HG03439 (cell line): ENCODE measurements around the gene CLCN5.

Source experiments
- ATAC-seq: cut with Tn5 transposase; IDR thresholded peaks from one replicate; pipeline ENCODE4 v1.9.1; 2021; ENCODE audit warnings: mild to moderate bottlenecking, moderate library complexity; ENCODE audit not compliant: unreplicated experiment

CLCN5 gene

DNA sequence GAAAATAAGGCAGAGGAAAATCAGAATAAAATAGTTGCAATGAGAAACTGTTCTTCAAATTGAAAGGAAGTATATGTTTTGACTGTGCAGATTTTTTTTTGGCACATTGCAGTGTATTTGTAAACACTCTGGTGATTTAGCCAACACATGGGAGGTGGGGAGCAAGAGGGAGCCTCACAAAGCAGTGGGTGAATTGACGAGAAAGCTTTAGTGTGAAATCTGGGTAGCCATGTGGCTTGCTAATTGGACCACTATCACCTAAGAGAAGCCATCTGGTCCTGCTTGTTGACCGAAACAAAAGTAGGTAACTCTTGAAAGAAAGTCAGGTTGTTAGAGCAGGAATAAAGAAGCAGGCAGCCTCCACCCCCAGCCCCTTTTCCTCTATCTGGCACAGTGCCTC lies 10.4 kb downstream of the CLCN5 start:
- no peak for ATAC-seq

GRCh38 chrX:49934148-49934547 lies 11.8 kb downstream of the CLCN5 start:
- ATAC-seq, result no peak

DNA sequence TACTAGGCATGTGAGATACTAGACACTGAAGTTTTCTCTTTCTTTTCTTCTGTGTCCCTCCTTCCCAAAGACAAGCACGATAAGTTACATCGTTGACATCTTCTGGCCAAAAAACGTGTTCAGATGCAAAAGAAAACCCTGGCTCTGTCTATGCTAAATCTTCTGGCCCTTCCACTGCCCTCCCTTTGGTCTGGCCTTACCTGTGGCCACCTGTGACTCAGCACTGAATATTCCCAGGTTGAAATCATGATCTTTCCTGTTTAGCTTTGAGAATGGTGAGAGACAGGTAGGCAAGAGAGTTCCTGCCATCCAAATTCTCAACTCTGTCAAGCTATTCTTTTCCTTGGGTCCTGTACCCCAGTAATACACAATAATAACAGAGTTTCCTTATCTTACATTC lies 12.3 kb downstream of the CLCN5 start:
- ATAC-seq, result no peak

DNA sequence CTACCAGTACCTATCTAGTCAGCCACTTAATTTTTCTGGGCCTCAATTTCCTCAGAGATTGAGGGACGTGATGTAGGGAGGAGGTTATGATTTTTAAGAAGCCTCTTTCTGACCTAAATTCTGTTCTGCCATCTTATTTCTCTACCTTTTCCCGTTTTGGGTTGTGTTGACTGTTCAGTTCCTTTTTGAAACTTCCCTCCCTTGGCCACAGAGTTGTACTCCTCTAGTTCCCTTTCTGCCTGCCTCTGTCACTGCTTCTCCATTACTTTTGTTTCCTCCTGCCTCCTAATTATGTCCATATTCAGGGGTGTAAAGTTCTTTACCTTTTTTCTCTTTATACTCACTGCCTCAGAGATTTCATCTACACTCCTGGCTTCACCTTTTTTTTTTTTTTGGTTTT lies 25.4 kb downstream of the CLCN5 start:
- no peak for ATAC-seq

DNA sequence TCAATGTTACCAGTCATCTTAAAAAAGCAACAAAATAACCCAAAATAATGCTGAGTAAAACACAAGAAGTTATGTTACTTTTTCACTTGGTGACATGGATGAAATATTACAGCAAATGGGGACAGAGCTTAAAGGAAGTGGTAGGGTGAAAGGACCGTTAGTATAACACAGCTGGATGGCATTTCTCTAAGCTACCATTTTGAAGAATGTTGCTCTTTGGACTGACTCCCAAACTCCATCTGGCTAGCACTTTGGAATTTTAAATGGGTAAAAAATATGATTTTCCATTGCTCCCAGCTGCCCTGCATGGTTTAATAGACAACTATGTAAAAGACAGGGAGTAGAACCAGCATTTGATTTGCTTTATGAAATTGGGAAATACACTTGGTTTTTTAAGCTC lies 27.6 kb downstream of the CLCN5 start:
- ATAC-seq, result no peak

DNA sequence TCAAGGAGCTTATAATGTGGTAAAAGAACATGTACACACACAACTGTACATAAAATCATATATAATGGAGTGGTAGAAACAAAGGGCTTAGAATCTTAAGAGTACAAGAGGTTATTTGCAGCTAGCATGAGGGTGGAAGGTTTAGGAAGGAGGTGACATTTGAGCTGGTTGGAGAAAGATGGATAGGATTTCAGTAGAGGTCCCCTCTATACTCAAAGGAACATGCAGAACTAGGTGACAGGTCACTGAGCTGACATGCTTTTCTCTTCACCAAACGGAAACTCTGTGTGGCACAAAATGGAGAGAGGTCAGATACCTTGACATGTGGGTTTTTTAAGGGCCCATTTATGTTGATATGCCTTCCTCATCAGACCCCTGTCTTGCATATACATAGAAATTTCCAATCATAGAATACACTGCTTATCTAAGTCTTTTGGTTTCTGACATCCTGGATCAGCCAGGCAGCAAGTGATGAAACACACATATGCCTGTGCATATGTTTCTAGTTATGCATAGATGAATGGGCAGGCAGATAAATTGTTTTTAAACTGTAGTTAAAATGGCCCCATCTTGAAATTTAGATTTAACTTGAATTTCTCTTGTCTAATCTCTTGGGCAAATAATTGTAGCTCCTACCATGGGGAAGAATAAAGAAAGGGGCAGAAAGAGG lies 29.3 kb downstream of the CLCN5 start:
- ATAC-seq, result no peak

DNA sequence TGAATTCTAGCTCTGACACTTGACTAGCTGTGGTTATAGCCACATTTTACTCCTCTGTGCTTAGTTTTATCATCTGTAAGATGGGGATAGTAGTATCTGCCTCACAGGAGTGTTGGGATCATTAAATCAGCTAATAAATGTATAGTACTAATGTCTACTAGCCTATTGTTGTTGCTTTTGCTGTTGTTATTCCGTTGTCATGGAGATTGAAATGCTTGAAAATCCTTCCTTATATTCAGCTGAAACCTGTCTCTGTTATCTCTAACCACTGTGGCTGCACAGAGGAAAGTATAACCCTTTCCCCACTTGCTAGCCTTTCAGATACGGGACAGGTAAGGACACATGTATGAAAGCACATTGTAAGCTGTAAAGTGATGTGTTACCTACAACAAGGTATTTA lies 33.9 kb downstream of the CLCN5 start:
- no peak for ATAC-seq

DNA sequence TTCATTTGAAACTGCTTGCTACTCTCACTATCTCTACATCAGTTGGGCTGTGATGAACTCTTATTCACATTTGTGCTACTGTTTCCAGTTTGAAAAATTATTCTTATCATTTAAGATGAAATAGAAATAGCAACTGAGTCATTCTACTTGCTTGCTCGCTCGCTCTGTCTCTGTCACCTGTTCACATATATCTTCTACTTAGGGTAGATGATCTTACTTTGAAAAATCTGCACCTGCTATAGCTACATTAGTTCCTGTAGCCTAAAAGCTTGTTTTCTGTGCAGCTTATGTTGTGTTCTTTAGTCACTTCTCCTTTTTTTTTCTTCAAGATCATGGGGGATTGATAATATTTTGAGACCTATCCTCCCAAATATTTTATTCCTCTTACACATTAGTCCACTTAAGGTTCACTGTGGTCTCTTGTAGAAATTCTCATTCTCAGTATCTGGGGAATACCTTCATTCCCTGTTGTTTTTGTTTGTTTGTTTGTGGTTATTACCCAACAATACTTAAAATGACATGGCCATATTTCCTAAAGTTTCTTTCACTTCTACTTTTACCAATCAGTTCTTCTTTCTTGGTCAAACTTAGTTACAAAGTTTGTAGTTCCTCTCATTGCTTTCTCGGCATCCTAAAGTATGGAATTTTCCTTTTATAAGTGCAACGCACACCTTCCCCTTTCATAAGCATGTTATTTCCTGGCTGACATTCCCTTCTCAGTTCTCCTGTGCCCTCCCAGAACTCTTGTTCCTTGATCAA lies 36.5 kb downstream of the CLCN5 start:
- no peak for ATAC-seq

DNA sequence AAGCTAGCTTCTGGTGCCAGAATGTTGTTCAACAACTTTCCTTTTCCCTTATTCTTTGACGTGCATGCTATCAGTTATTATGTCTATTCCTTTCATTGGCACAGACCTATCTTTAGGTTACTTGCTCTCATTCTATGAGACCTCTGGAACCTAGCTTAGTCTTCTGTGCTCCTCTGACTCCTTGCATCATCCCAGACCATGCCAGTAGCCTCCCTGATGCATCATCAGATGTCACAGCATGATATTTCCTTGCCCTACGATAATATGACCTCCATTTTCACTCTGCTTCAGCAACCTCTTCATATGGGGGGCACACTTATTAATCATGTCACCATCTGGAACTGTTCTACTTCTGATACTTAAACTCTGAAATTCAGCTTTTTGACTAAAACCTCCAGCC lies 37.2 kb downstream of the CLCN5 start:
- no peak for ATAC-seq

DNA sequence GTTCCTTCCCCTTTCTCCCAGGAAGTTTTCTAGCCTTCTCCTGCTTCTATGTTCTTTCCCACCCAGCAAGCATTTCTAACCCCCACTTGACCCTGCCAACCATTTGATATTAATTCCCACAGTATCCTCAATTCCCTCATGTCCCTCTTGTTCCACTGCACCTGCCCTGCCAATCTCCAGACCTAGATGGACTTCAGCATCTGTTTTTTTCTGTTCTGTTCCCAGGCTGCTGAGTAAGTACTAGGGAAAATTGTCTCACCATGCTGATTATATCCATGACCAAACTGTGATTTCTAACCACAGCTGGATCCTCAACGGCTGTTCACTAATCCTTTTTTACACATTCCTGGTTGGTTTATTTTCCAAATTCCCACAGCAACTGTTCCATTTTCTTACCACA lies 37.7 kb downstream of the CLCN5 start:
- no peak for ATAC-seq

DNA sequence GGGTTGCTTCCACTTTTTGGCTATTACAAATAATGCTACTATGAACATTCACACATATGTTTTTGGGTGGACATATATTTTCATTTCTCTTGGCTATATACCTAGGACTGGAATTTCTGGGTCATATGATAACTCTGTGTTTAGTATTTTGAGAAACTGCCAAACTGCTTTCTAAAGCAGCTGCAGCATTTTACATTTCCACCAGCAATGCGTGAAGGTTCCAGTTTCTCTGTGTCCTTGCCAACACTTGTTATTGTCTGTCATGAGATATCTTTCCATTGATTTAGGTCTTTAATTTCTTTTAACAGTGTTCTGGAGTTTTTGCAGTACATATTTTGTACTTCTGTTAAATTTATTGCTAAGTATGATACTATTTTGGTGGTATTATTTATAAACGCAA lies 48.3 kb downstream of the CLCN5 start:
- no peak for ATAC-seq

GRCh38 chrX:49972328-49972860 lies 50.0 kb downstream of the CLCN5 start:
- ATAC-seq, result no peak

DNA sequence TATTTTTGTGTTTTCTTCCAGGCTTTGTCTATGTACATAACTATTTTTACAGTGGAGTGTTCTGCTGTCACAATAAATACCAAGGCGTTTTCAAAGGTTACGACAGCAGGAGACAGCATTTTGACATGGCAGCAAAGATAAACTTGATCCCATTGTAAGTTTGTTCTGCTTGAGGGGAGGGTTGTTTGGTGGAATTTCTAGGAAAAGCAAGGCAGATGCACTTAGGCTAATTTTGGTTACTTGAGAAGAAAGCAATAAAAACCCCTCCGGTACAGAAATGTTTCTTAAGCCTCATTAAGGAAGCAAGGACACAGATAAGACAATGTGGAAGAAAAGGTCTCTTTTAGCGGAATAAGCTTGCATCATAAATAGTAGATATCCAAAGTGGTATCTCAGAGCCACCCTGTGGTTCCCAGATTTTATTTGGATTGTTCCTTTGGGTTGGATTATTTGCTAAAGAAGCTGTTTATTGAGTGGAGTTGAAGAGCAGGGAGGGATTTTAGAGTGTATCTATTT lies 54.3 kb downstream of the CLCN5 start:
- no peak for ATAC-seq

GRCh38 chrX:49977319-49978090 lies 55.1 kb downstream of the CLCN5 start:
- no peak for ATAC-seq

DNA sequence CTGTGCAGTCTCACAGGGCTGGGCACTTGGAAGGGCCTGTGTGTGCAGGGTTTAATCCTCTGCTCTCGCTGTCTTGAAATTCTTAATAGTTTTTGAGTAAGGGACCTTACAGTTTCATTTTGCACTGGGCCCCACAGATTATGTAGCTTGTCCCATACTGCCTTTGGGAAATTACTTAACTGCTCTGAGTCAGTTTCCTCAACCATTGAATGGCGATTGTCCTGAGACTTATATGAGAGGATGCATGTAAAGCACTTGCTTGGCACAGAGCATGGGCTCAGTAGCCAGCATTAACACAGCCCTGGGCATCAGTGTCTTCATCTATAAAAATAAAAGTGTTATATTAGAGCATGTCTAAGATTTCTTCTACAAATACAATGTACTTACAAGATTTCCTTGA lies 55.8 kb downstream of the CLCN5 start:
- ATAC-seq, result no peak

DNA sequence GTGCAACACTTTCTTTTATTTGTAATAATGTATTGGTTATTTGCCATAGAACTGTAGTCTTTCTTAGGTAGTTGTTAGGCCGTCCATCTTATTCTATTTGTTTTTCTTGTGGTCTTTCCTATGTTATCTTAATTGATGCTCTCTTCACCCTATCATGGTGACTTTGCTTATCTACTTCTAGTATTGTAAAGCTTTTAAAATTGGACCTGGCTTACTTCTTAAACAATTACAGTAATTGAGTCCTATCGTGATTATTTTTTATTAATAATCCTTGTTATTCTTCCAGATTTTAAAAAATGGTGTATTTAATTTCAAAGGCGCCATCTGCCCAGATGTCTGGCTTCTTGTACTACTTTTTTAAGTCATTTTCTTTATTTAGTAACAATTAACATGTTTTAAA lies 63.7 kb downstream of the CLCN5 start:
- ATAC-seq, result no peak

GRCh38 chrX:49987651-49988050 lies 65.3 kb downstream of the CLCN5 start:
- no peak for ATAC-seq

- no peak for ATAC-seq
Observed at GRCh38 chrX:49988143-49988542, 65.7 kb downstream of the CLCN5 start.

GRCh38 chrX:49991758-49992157 lies 69.4 kb downstream of the CLCN5 start:
- no peak for ATAC-seq

DNA sequence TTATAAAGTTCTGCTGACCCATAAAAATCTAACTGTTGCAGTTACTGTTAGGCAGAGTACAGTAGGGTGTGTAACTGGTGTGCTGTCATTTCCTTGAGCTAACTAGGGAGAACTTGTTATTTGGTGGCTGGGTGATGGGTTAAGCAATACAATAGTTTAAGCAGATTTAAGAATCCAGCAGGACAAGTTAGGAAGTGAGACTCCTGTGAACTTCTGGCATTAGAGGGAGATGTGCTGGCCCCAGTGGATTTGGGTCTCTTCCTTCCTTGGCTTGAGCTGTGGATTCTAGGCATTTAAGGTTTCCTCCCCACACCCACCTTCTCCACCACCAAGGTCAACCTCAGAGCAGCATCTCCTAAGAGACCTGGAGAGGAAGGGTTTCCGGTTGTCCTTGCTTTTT lies 70.5 kb downstream of the CLCN5 start:
- ATAC-seq, result no peak

DNA sequence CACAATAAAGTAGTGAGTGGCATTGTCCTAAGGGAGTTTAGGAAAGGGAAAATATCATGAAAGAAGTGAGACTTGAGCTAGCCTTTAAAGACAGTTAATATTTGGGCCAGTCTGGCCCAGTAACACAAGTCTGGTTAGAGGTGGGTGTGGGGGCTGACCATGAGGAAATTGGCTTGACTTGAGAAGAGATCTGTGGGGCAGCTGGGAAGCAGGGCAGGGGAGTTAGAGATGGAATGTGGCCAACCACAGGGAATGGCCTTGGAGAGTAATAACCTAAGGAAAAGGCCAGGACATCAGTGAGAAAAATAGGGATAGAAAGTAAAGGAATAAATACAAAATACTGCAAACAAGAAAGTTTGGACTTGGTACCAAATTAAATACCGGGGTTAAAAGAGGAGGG lies 71.3 kb downstream of the CLCN5 start:
- no peak for ATAC-seq
